CD4-positive, alpha-beta T cell treated with Interleukin-21 for 1 hour (primary cell): ENCODE results near the gene CPLANE2.
"Not testable (repeated sequence)": the region's sequence is repeated elsewhere in the genome, so short reads cannot be mapped to it uniquely, and the experiment has no call there.

Source experiments
- DNase-seq: peaks from one replicate; pipeline ENCODE4 v3.0.0-alpha.2; 2020

The CPLANE2 gene

DNA sequence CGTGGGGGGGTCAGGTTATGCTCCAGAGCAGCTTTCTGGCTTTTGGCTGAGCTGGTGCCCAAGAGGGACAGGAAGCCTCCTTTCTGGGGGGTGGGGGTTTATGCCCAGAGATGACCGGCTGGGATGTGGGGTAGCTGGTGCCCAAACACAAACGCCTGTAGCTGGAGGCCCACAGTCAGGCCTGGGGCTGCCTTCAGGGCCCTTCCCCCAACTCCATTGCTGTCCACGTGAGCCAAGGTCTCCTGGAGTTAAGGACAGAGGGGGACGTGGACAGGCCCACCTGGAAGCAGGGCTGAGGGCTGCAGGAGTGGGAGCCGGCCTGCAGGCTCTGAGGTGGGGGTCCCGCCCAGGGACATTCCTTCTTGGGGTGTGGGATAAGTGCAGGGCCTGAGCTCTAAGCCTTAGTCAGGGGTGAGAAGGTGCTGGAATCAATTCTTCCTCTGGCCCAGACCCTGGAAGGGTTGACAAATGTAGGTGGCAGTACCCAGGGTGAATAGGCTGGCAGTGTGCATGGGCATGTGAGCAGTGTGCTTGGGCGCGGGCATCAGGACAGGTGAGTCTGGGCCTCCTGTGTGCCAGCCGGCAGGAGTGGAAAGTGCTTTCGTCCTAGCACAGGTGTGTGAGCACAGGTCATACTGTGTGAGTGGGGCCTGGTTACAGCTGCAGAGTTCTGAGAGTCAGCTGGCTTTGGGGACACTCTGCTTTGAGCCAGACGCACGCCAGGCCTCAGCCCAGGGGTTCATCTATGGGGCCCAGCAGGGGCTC lies 6.8 kb downstream of the CPLANE2 start:
- DNase-seq, result no peak

DNA sequence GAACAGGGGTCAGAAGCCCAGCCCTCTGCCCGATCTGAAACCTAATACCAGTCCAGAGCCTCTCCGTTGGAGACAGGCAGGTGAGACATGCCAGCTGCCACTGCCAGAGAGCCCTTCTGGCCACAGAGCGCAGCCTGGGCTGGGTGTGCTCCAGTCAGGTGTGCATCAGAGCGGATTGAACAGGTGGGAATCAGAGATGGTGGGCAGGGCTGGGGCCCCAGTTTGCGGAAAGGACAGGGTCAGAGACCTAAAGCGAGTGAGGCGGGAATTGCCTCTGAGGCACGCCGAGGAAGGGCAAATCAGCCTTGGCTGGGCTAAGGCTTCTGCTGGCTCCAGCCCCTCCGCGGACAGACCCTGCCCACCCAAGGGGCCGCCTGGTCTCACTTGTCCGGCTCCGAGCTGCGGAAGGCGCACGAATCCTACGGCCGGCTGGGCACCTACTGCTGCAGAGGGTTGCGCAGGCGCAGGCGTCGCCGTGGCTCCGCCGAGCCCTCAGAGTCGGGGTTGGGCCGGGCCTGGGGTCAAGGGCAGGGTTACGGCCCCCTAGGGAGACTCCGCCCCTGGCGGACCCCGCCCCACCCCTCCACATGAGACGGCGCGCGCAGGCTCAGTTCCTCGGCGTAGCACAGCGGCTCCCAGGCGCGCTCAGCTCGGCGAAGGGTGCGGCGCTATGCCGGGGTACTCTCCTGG lies 10.3 kb downstream of the CPLANE2 start:
- no peak for DNase-seq

DNA sequence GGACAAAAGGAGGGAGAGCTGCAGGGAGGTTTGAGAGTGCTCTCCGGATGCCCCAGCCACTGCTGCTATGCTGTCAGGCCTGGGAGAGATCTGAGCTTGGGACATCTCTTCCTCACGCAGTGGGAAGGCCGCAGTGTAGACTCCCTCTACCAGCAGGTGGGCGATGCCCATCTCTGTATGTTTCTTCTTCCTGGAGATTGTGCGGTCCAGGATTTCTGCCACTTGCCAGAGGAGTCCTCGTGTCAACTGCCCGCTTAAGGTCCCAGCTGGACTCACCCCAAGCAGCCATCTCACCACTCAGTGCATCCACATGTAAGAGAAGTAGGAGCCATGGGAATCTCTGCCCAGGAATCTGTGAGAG lies 10.9 kb downstream of the CPLANE2 start:
- no peak for DNase-seq

DNA sequence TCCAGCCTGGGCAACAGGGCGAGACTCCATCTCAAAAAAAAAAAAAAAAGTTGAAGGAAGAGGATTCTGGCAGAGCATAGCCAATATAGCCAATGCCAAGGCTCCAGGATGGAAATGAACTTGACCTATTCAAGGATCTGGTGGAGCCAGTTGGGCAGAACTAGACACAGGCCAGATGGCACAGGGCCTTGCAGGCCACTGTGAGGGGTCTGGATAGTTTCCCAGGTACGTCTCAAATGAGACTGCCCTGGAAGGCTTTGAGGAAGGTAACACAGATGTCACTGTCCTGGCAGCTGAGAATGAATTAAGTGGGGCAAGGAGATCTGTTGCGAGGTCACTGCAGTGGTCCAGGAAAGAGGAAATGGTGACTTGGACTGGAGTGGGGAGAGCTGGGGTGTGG lies 12.5 kb downstream of the CPLANE2 start:
- DNase-seq, result no peak

DNA sequence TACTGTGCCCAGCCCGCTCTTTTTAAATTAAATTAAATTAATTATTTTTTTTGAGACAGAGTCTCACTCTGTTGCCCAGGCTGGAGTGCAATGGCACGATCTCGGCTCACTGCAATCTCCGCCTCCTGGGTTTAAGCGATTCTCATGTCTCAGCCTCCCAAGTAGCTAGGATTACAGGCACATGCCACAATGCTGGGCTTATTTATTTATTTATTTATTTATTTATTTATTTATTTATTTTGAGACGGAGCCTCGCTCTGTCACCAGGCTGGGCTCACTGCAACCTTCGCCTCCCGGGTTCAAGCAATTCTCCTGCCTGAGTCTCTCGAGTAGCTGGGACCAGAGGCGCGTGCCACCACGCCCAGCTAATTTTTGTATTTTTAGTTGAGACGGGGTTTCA lies 14.3 kb downstream of the CPLANE2 start:
- not testable (repeated sequence) for DNase-seq

DNA sequence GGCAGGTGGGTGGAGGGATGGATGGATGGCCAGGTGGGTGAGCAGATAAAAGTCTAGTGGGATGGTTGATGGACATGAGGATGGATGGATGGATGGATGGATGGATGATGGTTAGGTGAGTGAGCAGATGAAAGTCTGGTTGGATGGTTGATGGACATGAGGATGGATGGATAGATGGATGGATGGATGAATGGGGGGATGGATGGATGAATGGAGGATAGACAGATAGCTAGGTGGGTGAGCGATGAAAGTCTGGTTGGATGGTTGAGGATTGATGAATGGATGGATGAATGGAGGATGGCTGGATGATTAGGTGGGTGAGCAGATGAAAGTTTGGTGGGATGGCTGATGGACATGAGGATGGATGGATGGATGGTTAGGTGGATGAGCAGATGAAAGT lies 15.5 kb downstream of the CPLANE2 start:
- DNase-seq, result no peak

DNA sequence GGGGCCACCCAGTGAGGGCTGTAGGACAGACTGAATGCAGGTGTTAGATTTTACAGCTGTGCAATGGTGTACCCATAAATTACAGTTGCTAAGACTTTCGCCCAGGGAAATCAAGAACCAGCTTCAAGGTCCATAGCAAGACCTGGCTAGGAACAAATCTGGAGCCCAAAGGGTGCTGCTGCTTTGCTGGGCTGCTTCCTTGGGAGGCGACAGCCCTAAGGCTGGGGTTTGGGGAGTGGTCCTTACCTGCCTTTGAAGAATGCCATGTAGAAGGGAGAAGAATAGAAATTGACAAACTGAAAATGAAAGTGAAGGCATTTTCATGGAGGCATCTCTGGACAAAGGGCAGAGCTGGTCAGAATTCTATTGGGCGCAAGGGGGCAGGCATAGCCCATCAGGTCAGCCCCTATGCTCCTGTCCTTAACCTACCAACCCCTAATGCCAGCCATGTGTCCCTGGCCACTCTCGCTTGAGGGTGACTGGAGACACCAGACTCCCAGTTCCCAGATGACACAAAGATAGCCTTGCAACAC lies 16.9 kb downstream of the CPLANE2 start:
- no peak for DNase-seq

DNA sequence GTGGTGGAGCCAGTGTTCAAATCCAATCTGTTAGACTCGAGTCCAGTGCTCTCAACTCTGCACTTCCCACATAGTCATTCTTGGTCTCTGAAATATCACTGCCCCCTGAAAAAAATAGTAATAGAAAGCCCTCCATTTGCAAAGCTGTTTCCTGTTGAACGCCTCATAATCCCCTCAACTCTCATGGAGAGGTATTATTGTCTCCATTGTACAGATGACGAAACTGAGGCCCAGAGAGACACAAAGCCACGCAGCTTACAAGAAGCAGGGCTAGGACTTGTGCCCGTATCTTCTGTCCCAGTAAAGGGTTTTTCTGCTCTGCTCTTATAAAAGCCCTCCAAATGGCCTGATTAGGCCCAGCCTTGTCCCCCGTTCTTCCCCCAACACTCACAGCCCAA lies 18.3 kb downstream of the CPLANE2 start:
- DNase-seq, result no peak

DNA sequence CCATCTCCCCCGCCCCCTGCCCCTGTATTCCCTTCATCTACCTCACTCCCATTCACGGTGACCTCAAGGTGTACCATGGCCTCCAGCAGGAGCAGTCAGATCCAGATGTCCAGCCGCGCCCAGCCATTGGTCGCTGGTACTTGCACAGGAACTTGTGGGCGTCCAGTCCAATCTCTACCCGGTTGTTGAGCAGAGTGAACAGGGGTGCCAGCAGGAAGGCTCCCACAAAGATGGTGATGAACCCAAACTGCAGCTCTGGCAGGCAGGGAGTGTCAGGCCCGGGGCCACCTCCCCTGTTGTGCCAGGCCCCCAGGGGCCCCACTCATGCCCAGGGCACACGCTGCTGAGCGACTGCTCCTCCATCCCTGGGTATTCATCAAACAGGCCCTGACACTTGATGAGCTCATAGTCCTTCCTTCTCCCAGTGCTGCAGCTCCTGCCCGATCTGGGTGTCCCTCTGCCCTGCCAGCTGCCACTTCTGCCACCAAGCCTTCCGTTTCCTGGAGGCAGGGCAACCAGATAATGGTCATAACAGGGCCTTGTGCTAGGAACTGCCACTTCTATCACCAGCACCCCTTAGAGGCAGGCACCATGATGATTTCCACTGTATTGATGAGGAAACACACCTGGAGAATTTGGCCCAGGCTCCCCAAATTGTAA lies 18.8 kb downstream of the CPLANE2 start:
- DNase-seq, result no peak

DNA sequence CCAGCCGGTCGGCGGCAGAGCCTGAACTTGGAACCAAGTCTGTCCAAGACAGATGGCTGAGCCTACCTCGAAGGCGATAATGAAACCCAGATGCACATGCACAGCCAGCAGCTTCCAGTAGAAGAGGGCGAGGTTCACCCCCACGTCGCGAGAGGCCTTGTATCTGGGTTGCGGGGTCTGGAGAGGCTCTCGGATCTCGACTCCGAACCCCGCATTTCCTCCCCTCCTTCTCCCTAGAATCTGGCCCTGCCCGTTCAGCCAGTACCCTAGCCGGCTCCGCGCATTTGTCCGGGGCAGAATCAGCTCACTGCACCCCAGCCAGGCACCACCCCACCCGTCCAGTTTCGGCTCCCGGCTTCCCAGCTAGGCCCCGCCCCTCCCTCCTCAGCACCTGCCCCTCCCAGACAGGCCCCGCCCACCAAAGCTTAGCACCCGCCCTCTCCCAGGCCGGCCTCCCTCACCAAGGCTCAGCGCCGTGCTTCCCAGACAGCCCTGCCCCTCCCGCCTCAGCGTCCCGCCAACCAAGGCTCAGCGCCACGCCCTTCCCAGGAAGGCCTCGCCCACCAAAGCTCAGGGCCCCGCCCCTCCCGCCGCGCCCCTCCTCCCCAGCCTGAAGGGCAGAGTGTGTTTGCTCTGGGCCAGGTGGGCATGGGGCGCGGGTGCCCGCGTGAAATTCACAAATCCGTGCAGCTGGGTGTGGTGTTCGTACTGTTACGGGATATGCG lies 19.8 kb downstream of the CPLANE2 start:
- DNase-seq, result peak; percentile 97

DNA sequence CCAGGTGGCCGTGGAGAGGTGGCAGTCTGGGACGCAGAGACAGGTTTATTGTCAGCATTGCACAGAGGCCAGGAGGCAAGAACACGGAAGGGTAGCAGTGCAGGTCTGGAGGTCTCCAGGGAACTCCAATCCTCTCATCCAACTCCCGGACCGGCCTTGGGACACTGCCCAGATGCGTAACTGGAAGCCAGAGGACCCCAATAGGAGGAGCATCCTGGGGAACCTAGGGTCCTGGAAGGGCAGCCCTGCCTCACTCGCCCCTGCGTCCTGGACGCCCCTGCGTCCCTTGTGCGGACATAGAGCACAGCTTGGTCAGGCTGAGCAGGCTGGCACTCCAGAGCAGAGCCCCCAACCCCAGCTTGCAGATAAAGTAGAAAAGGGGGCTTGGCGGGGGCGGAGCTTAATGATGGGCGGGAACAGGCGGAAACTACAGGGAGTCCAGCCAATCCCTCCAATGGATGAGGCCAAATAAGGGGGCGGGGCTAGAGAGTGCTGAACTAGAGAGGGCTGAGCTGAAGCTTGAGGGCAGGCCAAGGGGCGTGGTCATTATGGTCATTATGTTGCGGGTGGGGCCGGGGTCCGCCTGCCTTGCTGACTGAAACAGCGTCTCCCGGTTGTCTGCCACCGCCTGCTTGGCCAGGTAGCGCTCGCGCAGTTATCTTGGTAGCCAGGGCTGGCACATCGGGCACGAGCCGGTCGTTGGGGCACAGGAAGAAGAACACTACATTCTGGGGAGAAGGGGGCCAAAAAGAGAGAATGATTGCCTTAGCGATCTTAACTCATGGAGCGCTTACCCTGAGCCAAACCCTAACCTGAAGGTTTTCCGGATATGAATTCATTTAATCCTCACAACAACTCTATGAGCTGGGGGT lies 20.9 kb downstream of the CPLANE2 start:
- peak; percentile 83 for DNase-seq

DNA sequence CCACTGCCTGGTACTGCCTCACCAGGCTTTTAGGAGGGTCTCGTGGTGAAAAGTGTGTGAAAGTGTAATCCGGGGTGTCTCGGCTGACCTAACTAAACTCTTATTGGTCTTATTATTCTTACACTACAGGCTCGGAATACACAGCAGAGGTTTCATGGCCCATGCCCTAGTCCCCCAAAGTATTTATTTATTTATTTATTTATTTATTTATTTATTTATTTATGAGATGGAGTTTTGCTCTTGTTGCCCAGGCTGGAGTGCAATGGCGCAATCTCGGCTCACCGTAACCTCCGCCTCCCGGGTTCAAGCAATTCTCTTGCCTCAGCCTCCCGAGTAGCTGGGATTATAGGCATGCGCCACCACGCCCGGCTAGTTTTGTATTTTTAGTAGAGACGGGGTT lies 21.7 kb downstream of the CPLANE2 start:
- DNase-seq, result not testable (repeated sequence)

DNA sequence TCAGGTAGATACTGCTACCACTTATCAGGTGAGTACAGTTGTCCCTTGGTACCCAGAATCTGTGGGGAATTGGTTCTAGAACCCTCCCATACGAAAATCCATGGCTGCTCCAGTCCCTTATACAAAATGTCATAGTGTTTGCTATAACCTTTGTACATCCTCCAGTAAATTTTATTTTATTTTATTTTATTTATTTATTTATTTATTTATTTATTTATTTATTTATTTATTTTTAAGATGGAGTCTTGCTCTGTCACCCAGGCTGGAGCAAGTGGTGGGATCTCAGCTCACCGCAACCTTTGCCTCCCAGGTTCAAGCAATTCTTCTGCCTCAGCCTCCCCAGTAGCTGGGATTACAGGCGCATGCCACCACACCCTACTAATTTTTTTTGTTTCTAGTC lies 23.4 kb downstream of the CPLANE2 start:
- DNase-seq, result not testable (repeated sequence)

DNA sequence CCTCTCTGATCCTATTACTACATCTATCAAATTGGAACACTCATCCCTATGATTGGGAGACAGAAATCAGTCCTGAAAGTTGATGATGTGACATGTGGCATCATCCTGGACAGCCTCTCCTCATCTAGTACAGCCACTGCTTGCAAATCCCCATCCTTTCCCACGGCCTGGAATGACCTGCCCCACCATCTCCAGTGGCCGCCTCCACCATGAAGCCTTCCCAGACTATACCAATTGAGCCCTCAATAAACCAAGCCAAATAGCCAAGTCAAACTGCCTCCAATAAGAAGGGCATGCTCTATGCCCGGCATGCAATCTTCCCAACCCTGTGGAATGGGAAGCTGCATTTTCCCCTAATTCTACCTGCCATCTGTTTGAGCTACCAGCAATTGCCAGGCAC lies 24.0 kb downstream of the CPLANE2 start:
- no peak for DNase-seq

DNA sequence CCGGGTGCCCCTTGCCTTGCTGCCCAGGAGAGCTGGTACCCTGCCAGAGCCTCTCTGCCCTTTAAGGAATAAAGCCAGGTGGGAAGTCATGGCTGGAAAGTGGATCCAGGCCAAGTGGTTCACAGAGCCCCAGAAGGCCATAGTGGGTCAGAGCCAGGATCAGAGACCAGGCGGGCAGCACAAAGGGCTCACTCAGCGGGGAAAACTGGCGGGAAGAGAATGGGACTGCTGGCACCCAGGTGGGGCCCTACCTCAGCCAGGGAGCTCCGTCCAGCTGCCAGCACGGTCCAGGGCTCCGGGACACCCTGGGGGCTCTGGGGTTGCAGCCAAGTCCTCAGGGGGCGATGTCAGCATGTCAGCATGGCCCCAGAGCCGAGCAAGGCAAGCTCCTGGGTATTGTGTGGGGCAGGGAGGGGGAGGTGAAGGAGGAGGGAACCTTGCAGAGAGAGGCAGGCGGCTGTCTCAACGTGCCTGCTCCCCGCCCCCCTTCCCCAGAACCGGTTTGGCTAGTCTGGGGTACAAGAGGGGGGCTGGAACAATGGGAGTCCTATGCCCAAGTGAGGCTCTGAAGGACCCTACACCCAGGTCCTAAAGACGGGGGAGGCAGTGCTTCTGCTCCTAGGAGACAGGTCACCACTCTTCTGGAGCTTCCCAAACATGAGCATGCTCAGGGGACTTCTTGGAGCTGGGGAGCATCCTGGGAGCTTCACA lies 24.6 kb downstream of the CPLANE2 start, which contains the start of gene ARHGEF19:
Gene ARHGEF19 (minus strand): TSS at position 402 of the 711 bp plus-strand sequence. CDS start 3,598 bp downstream, outside the sequence.
- DNase-seq, result no peak

DNA sequence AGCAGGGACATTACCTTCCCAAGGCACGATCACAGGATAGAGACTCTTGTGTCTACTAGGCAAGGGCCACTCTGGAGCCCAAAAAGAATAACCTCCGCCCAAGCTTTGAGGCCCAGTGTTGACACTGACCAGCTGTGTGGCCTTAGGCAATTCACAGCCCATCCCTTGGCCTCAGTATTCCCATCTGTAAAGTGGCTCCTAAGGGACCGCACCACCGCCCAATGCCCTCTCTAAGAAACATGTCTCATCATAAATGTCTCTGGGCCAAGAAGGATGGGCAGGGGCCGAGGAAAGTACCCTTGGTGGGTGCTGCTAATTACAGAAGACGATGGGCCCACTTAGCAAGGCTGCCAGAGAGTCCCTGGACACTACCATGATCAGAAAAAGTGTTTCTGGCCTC lies 25.2 kb downstream of the CPLANE2 start:
- DNase-seq, result no peak

DNA sequence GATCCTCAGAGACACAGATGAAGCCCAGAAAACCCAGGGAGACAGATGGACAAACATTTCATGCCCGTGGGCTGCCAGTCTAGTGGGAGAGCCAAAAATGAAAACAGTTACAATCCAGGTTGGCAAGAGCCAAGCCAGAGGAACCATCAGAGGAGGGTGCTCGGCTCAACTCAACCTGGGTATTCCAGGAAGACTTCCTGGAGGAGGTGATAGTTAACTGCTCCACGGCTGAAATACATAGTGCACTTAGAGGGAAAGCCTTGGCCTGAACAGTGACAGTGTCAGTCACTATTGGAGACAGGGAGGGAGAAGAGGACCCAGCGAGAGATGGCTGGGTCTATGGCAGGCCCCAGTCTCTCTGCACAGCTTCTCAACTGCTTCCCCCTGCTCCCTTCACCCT lies 26.4 kb downstream of the CPLANE2 start:
- no peak for DNase-seq

DNA sequence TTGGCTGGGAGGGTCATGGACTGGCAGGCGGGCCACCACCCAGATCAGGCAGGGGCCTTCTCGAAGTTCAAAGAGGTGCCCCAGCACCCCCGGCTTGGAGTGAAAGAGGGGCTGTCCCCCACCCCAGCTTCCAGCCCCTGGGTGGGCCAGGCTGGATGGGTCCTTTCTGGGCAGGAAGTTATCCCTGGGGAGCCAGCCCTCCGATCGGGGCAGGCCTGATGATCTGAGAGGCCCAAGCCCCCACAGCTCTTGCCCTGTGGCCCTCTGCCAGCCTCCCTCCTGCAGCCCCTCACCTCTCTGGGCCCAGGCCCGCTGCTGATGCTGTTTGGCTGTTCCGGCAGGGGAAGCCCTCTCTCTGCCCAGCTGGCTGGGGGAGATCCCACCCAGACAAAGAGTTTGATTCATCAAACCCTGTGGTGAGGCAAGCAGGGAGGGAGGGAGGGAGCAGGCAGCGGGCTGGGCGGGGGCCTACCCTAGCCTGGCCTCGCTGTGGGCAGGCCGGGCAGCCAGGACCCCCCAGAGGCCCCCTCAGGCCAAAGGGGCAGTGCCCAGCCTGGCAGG lies 27.1 kb downstream of the CPLANE2 start:
- no peak for DNase-seq

DNA sequence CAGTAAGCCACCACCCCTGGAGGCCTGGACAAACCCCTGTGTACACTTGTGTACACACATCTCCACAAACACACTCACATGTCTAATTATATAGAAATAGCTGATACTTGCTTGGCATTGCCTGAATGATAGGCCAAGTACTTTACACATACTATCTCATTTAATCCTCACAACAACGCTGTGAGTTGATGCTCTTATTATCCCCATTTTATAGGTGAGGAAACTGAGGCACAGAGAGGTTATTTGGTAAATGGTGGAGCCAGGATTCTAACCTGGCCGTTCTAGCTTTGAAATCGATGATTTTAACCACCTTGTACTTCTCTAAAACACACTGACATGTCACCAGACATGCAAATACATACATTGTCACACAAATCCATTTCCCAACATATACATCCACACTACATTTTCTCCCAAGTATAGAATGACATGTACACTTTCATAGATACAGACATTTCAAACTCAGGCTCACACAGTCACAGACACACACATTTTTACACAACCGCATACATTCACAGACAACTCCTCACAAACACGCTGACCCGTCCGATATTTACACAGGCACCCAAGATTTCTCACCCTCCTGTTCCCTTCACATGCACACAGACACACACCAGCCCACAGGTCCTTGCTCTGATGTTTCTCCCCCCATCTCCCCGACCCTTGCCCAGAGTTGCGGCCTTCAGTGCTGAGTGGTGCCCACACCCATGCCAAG lies 27.7 kb downstream of the CPLANE2 start:
- DNase-seq, result no peak

DNA sequence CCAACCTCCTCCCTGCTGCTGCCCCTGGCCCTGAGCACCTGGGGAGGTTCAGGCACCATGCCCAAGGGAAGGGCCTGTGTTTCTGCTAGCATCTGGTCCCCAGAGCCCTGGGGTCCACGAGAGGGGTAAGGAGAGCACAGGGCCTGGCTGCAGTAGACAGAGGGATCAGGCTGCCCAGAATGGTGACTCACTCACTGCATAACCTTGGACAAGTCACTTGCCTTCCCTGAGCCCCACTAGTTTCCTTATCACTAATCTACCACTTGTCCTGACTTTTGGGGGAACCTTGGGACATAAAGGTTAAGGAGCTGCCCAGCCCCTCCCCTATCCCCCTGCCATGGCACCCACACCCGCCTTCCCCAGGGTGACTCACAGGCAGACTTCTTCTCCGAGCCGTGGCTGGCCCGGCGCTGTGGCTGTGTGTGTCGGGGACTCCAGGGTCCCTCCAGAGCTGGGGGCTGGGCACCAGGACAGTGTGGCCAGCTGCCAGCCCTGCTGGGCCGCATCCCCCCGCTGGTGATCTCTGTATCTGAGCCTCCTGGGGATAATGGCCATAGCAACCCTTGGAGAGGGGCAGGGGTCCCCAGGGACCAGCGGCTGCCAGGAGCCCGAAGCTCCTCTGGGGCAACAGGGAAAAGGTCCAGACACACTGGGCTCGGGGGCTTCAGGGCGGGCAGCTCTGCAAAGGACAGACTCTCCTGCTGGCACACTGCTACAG lies 28.6 kb downstream of the CPLANE2 start:
- no peak for DNase-seq
